IMR-90 (cell line): ENCODE results near the gene GSKIP. TPM values are rescaled to one million over a fixed set of nuclear protein-coding genes. Genes with fewer than 3 reads are reported as not detected.

ENCODE experiments used
- ATAC-seq: fragments of 200-7000 bp; cut with Tn5 transposase; 2 replicates; pipeline ENCODE4 v1.9.1; 2020; ENCODE audit warnings: low read depth, mild to moderate bottlenecking, moderate library complexity
- BruUV-seq: library from RNA; stranded (reverse); fragments of 400-500 nt; replicated peaks from 2 replicates; lab custom pipeline; 2021; lab: Mats Ljungman, UMichigan
- CTCF ChIA-PET: fragments of 300-600 bp; formaldehyde crosslinking; extraction: SDS; loops from one replicate; lab custom pipeline; 2021; ENCODE audit warnings: antibody characterized with exemption; lab: Yijun Ruan, JAX
- POLR2A ChIA-PET: fragments of 300-600 bp; sonication (Branson Sonifier 250); formaldehyde crosslinking; loops from one replicate; lab custom pipeline; 2022; ENCODE audit warnings: antibody characterized with exemption; ENCODE audit not compliant: unreplicated experiment; lab: Charles Lee
- DNase-seq: peaks from one replicate; pipeline ENCODE4 v3.0.0; 2013
- H2AFZ ChIP-seq: replicated peaks from 2 replicates; pipeline ENCODE3; 2013; ENCODE audit warnings: low read length, mild to moderate bottlenecking; ENCODE audit not compliant: poor library complexity
- H2AK5ac ChIP-seq: 2 replicates; pipeline ENCODE4 v1.6.1; 2013; ENCODE audit warnings: low read depth, low read length, inconsistent platforms
- H2AK9ac ChIP-seq: replicated peaks from 2 replicates; pipeline ENCODE3; 2013; ENCODE audit warnings: mild to moderate bottlenecking, low read depth, low read length, moderate library complexity; ENCODE audit not compliant: poor library complexity
- H2BK120ac ChIP-seq: 2 replicates; pipeline ENCODE4 v1.6.1; 2013; ENCODE audit warnings: low read depth, low read length, inconsistent platforms
- H2BK15ac ChIP-seq: 3 replicates; pipeline ENCODE4 v1.6.1; 2013; ENCODE audit warnings: low read depth, low read length, inconsistent platforms
- H2BK20ac ChIP-seq: 2 replicates; pipeline ENCODE4 v1.6.1; 2013; ENCODE audit warnings: low read depth, mild to moderate bottlenecking, inconsistent platforms, low read length, moderate library complexity
- H2BK5ac ChIP-seq: 2 replicates; pipeline ENCODE4 v1.6.1; 2013; ENCODE audit warnings: mild to moderate bottlenecking, low read depth, low read length, inconsistent platforms; ENCODE audit not compliant: poor library complexity, severe bottlenecking
- H3K14ac ChIP-seq: replicated peaks from 2 replicates; pipeline ENCODE4 v1.6.1; 2013; ENCODE audit warnings: low read depth, low read length, inconsistent platforms
- H3K18ac ChIP-seq: 2 replicates; pipeline ENCODE4 v1.6.1; 2013; ENCODE audit warnings: low read depth, low read length, control low read depth
- H3K23ac ChIP-seq: 2 replicates; pipeline ENCODE4 v1.6.1; 2013; ENCODE audit warnings: low read depth, low read length, inconsistent platforms
- H3K27ac ChIP-seq: 2 replicates; pipeline ENCODE4 v1.5.1; 2013; ENCODE audit warnings: mild to moderate bottlenecking, control low read depth, low read length; ENCODE audit not compliant: insufficient read depth
- H3K27me3 ChIP-seq: 2 replicates; pipeline ENCODE4 v1.6.1; 2013; ENCODE audit warnings: low read length; ENCODE audit not compliant: control insufficient read depth, insufficient read depth
- H3K36me3 ChIP-seq: 2 replicates; pipeline ENCODE4 v1.6.1; 2013; ENCODE audit warnings: low read length, mixed read lengths; ENCODE audit not compliant: control insufficient read depth, insufficient read depth
- H3K4ac ChIP-seq: 2 replicates; pipeline ENCODE4 v1.6.1; 2013; ENCODE audit warnings: low read depth, low read length, inconsistent platforms
- H3K4me1 ChIP-seq: 2 replicates; pipeline ENCODE4 v1.6.1; 2013; ENCODE audit warnings: low read length, mixed read lengths; ENCODE audit not compliant: control insufficient read depth, insufficient read depth
- H3K4me2 ChIP-seq: 2 replicates; pipeline ENCODE4 v1.6.1; 2013; ENCODE audit warnings: low read depth, mild to moderate bottlenecking, control low read depth, low read length, moderate library complexity
- H3K4me3 ChIP-seq: 2 replicates; pipeline ENCODE4 v1.5.1; 2013; ENCODE audit warnings: low read depth, mild to moderate bottlenecking, control low read depth, low read length, moderate library complexity; ENCODE audit not compliant: insufficient read depth
- H3K56ac ChIP-seq: 2 replicates; pipeline ENCODE4 v1.6.1; 2013; ENCODE audit warnings: low read length, inconsistent platforms; ENCODE audit not compliant: insufficient read depth; ENCODE audit errors: extremely low read depth
- H3K79me1 ChIP-seq, 2 experiments: 2 replicates each; pipeline ENCODE4 v1.6.1; 2013; ENCODE audit warnings: low read length in 2 of 2, inconsistent platforms in 1 of 2, low read depth in 1 of 2
- H3K9ac ChIP-seq: 2 replicates; pipeline ENCODE4 v1.6.1; 2013; ENCODE audit warnings: low read depth, low read length, control low read depth
- H3K9me1 ChIP-seq: 2 replicates; pipeline ENCODE4 v1.6.1; 2013; ENCODE audit warnings: low read length, inconsistent platforms; ENCODE audit not compliant: insufficient read depth
- H3K9me3 ChIP-seq: 2 replicates; pipeline ENCODE4 v1.6.1; 2013; ENCODE audit warnings: low read length; ENCODE audit not compliant: control insufficient read depth, insufficient read depth
- H4K20me1 ChIP-seq: 2 replicates; pipeline ENCODE4 v1.6.1; 2013; ENCODE audit warnings: low read length, inconsistent platforms; ENCODE audit not compliant: insufficient read depth
- H4K5ac ChIP-seq: 2 replicates; pipeline ENCODE4 v1.6.1; 2013; ENCODE audit warnings: mild to moderate bottlenecking, low read depth, low read length, control low read depth
- H4K8ac ChIP-seq, 2 experiments: 2 replicates each; pipeline ENCODE4 v1.6.1; 2013; ENCODE audit warnings: low read depth in 2 of 2, low read length in 2 of 2, control low read depth in 1 of 2, inconsistent platforms in 1 of 2
- H4K91ac ChIP-seq: 2 replicates; pipeline ENCODE4 v1.6.1; 2013; ENCODE audit warnings: low read depth, low read length, inconsistent platforms; ENCODE audit not compliant: insufficient read depth
- CTCF ChIP-seq: conservative IDR thresholded peaks from 2 replicates; pipeline ENCODE4 v1.5.1; 2012; ENCODE audit warnings: mild to moderate bottlenecking, low read depth, low read length, improper control_type of control experiment
- ELK1 ChIP-seq: fragments of 150-350 bp; IDR thresholded peaks from 2 replicates; pipeline ENCODE4 v1.6.1; 2016; ENCODE audit warnings: low read depth, mild to moderate bottlenecking, low read length, moderate library complexity, borderline replicate concordance
- POLR2A ChIP-seq: IDR thresholded peaks from 2 replicates; pipeline ENCODE4 v1.6.1; 2012; ENCODE audit warnings: mild to moderate bottlenecking, low read depth, low read length
- RCOR1 ChIP-seq: IDR thresholded peaks from 2 replicates; pipeline ENCODE4 v1.6.1; 2012; ENCODE audit warnings: mild to moderate bottlenecking, low read length, improper control_type of control experiment; ENCODE audit not compliant: insufficient replicate concordance
- WGBS, 2 experiments: methylation state at CpG; one replicate each; pipeline versions ENCODE4 v1.1.5 to v1.1.7; 2013; ENCODE audit warnings: missing lambda C conversion rate in 2 of 2; ENCODE audit not compliant: insufficient read length in 1 of 2; ENCODE audit errors: extremely low coverage in 2 of 2; 5-methylcytosine and 5-hydroxymethylcytosine counted together
- dilution Hi-C: fragments of 300-500 bp; cut with HindIII; formaldehyde crosslinking; loops from one replicate; pipeline ENCODE4 v1.14.3; 2018; ENCODE audit warnings: low sequenced_read_pairs; ENCODE audit not compliant: unreplicated experiment
- in situ Hi-C: fragments of 300-500 bp; cut with MboI; formaldehyde crosslinking; loops from 3 replicates; pipeline ENCODE4 v1.14.3; 2019; ENCODE audit warnings: low sequenced_read_pairs, inconsistent platforms, mixed read lengths
- intact Hi-C: fragments of 100-400 bp; cut with micrococcal nuclease; formaldehyde crosslinking; loops from 2 replicates; pipeline ENCODE4 v1.10.0; 2022
- polyA plus RNA-seq, 3 experiments: library from polyadenylated mRNA; depleted of rRNA; stranded (reverse); fragments of >200 nt; gene quantifications; 2 replicates each; pipeline ENCODE4 v1.2.3, GENCODE V29; 2012; ENCODE audit warnings: low replicate concordance in 1 of 3
- total RNA-seq: library from RNA; depleted of rRNA; stranded (reverse); fragments of >200 nt; gene quantifications from 2 replicates; pipeline ENCODE4 v1.2.3, GENCODE V29; 2012

The GSKIP gene
- total and polyA plus RNA-seq, 2 of the 4 experiments (the other 2 are of a cell fraction) = 11.7 to 22.0 TPM

- H2AK5ac ChIP-seq = no peak overlapping the region
- H3K4me3 ChIP-seq = no peak overlapping the region
- BruUV-seq = no TSS peak
- no peak overlapping the region for H3K56ac ChIP-seq
- no peak for ATAC-seq
- no peak overlapping the region for H2AFZ ChIP-seq
- intact Hi-C loops = no loop called here
- no peak overlapping the region for H2BK120ac ChIP-seq
- H3K4me1 ChIP-seq = no peaks in the 10 kb centered on the region
- H4K20me1 ChIP-seq = no peaks in the 10 kb centered on the region
- WGBS, 2 experiments = no CpG with 5 or more reads among the region's 3 CpGs
- no peak for DNase-seq
- H3K9me3 ChIP-seq = no peaks in the 10 kb centered on the region
- ChIA-PET POLR2A (no interaction called here), CTCF (no interaction called here)
- dilution Hi-C loops = no loop called here
- H3K79me1 ChIP-seq = peaks cover 4 to 27% of the 10 kb centered on the region in 2 experiments; a peak in 3 of 4 replicates
- no peak overlapping the region for H3K18ac ChIP-seq
- no peak overlapping the region for H4K8ac ChIP-seq
- H3K4me2 ChIP-seq = no peak overlapping the region
- H3K14ac ChIP-seq = no peak overlapping the region
- no peak overlapping the region for H2BK5ac ChIP-seq
- TF ChIP-seq POLR2A (no peak), RCOR1 (no peak), CTCF (no peak), ELK1 (no peak)
- H2BK15ac ChIP-seq = no peak overlapping the region
- H2BK20ac ChIP-seq = no peak overlapping the region
- H2AK9ac ChIP-seq = no peak overlapping the region
- peaks cover 6% of the 10 kb centered on the region for H3K36me3 ChIP-seq
- no peak overlapping the region for H3K4ac ChIP-seq
- H3K9ac ChIP-seq = no peak overlapping the region
- H3K27ac ChIP-seq = no peak overlapping the region
- H4K91ac ChIP-seq = no peak overlapping the region
- H3K23ac ChIP-seq = no peak overlapping the region
- H3K9me1 ChIP-seq = peaks cover 4% of the 10 kb centered on the region; the same call in 1 of the 2 replicates
- H4K5ac ChIP-seq = no peak overlapping the region
- no peaks in the 10 kb centered on the region for H3K27me3 ChIP-seq
- in situ Hi-C loops = no loop called here
Observed at GRCh38 chr14:96380735-96381134, 17.4 kb downstream of the GSKIP start.
